ENCODE results near the gene PKMYT1. TPM values are rescaled to one million over a fixed set of nuclear protein-coding genes. Genes with fewer than 3 reads are reported as not detected.

The PKMYT1 gene
- total RNA-seq, 2 experiments from 2014 or later, result 0.47 to 0.60 TPM

DNA sequence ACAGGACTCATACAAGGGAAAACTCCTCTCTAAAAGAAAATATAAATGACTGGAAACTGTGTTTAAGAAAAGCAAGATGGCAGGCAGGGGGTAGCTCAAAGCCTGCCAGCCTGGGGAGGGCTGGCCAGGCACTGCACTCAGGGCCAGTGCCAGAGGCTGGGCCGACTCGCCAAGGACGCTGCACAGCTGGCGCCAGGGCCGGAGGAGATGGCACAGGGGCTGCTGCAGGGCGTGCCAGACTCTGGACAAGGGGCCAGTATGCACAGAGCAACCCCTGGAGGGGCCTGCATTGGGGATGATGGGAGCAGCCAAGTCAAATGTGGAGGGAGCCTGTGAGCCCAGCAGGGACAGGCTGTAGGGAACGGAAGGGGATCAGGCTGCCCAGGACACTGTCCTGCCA lies 4.0 kb downstream of the PKMYT1 start:
- H3K4me1 Mint-ChIP-seq (ENCODE audit: low read depth), result no peaks in the 10 kb centered on the region
- Histone ChIP-seq H3K4me1 (ENCODE audit: insufficient read depth, low read length) (peaks cover 16% of the 10 kb centered on the region), H3K4me3 (ENCODE audit: low read length) (no peak overlapping the region), H3K36me3 (ENCODE audit: insufficient read depth, low read length) (no peaks in the 10 kb centered on the region), H3K9me3 (ENCODE audit: control insufficient read depth in 1 of 2, insufficient read depth in 1 of 2, low read length in 2 of 2) (peaks cover 0 to 7% of the 10 kb centered on the region in 2 experiments), H3K27me3 (ENCODE audit: control insufficient read depth in 1 of 2, insufficient read depth in 2 of 2, low read length in 2 of 2) (peaks cover 0 to 3% of the 10 kb centered on the region in 2 experiments), H3K27ac (ENCODE audit: low read depth in 1 of 2, low read length in 2 of 2) (no peak overlapping the region)
- ChIA-PET CTCF (no interaction called here), POLR2A (no interaction called here)
- peaks cover under 1% of the 10 kb centered on the region for H3K27me3 Mint-ChIP-seq
- intact Hi-C loops (cut with DNase I, micrococcal nuclease), result no loop called here
- ATAC-seq (ENCODE audit: poor library complexity) (no peak), DNase-seq (no peak)
- H3K36me3 Mint-ChIP-seq (ENCODE audit: low read depth), result no peaks in the 10 kb centered on the region
- H3K9me3 Mint-ChIP-seq, result no peaks in the 10 kb centered on the region
- TF ChIP-seq, protein P1, sequence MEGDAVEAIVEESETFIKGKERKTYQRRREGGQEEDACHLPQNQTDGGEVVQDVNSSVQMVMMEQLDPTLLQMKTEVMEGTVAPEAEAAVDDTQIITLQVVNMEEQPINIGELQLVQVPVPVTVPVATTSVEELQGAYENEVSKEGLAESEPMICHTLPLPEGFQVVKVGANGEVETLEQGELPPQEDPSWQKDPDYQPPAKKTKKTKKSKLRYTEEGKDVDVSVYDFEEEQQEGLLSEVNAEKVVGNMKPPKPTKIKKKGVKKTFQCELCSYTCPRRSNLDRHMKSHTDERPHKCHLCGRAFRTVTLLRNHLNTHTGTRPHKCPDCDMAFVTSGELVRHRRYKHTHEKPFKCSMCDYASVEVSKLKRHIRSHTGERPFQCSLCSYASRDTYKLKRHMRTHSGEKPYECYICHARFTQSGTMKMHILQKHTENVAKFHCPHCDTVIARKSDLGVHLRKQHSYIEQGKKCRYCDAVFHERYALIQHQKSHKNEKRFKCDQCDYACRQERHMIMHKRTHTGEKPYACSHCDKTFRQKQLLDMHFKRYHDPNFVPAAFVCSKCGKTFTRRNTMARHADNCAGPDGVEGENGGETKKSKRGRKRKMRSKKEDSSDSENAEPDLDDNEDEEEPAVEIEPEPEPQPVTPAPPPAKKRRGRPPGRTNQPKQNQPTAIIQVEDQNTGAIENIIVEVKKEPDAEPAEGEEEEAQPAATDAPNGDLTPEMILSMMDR (IDR thresholded peaks at IDR 0.05), result no peak
- H3K4me3 Mint-ChIP-seq, result no peak overlapping the region
- no peak overlapping the region for H3K27ac Mint-ChIP-seq

DNA sequence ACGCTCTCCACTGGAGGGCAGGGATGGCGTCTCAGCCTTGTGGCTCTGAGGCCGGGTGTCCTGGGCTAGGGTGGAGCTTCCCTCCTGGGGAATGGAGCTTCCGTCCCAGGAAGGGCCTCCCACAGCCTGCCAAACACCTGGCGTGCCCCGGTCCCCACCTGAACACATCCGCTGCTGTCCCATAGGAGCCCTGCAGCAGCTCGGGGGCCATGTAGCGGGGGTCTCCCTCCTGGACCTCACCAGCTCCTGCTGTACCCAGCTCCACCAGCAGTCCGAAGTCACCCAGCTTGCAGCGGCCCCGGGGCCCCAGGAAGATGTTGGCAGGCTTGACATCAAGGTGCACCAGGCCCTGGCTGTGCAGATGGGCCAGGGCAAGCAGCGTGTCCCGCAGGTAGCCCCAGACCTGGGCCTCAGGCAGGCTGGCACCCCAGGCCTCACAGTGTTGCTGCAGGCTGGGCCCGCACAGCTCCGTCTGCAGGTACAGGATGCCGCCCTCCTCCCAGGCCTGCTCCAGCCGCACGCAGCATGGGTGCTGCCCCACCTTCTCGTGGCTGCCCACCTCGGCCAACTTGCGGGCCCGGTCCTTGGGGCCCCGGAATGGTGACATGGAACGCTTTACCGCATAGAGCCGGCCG lies 5.0 kb downstream of the PKMYT1 start:
- Mint-ChIP-seq H3K27me3 (peaks cover 7% of the 10 kb centered on the region), H3K36me3 (ENCODE audit: low read depth) (no peaks in the 10 kb centered on the region), H3K4me1 (ENCODE audit: low read depth) (peaks cover 8% of the 10 kb centered on the region), H3K9me3 (no peaks in the 10 kb centered on the region), H3K4me3 (no peak overlapping the region), H3K27ac (no peak overlapping the region)
- intact Hi-C loops (cut with DNase I, micrococcal nuclease), result no loop called here
- ATAC-seq (ENCODE audit: poor library complexity) (no peak), DNase-seq (no peak)
- Histone ChIP-seq H3K9me3 (ENCODE audit: control insufficient read depth in 1 of 2, insufficient read depth in 1 of 2, low read length in 2 of 2) (peaks cover 0 to 7% of the 10 kb centered on the region in 2 experiments), H3K27ac (ENCODE audit: low read depth in 1 of 2, low read length in 2 of 2) (no peak overlapping the region), H3K4me3 (ENCODE audit: low read length) (no peak overlapping the region), H3K4me1 (ENCODE audit: insufficient read depth, low read length) (peaks cover 14% of the 10 kb centered on the region), H3K27me3 (ENCODE audit: control insufficient read depth in 1 of 2, insufficient read depth in 2 of 2, low read length in 2 of 2) (peaks cover 0 to 3% of the 10 kb centered on the region in 2 experiments), H3K36me3 (ENCODE audit: insufficient read depth, low read length) (no peaks in the 10 kb centered on the region)
- ChIA-PET CTCF (no interaction called here), POLR2A (no interaction called here)
- TF ChIP-seq, protein P1 (IDR thresholded peaks at IDR 0.05), result no peak

DNA sequence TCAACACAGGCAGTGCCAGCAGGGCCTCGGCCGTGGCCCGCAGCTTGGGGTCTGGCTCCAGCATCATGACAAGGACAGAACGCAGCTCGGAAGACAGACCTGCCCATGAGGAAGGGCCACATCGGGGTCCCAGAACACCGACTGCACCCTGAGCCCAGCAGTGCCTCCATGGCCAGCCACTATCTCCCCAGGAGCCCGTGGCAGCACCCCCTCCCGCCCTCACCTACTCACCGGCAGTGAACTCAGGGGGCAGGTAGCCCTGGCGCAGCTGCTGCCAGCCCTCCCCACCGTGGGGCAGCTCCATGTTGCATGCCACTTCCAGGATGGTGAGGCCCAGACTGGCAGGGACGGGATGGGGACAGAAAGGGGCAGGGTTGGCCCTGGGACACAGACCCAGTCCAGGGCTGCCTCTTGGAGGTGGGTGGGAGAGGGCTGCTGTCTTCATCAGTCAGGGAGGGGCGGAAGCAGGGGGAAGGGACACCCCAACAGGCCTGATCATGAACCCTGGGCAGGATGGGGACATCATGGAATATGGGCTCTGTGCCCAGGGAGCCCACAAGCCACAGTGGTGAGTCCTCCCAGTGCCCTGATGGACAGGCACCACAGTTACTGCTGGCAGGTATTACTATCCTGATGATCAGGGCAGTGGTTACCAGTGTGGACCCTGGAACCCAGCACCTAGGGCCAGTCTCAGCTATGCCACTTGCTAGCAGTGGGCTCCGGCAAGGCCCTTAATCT lies 5.8 kb downstream of the PKMYT1 start:
- intact Hi-C loops (cut with DNase I, micrococcal nuclease), result no loop called here
- H3K36me3 ChIP-seq (ENCODE audit: insufficient read depth, low read length), result no peaks in the 10 kb centered on the region
- H3K9me3 ChIP-seq (ENCODE audit: control insufficient read depth in 1 of 2, insufficient read depth in 1 of 2, low read length in 2 of 2), result peaks cover 0 to 2% of the 10 kb centered on the region in 2 experiments
- H3K4me3 ChIP-seq (ENCODE audit: low read length), result no peak overlapping the region
- ChIA-PET CTCF (no interaction called here), POLR2A (no interaction called here)
- DNase-seq (no peak), ATAC-seq (ENCODE audit: poor library complexity) (no peak)
- peaks cover 8% of the 10 kb centered on the region for H3K4me1 Mint-ChIP-seq (ENCODE audit: low read depth)
- H3K27me3 Mint-ChIP-seq, result peaks cover 7% of the 10 kb centered on the region
- H3K36me3 Mint-ChIP-seq (ENCODE audit: low read depth), result no peaks in the 10 kb centered on the region
- H3K9me3 Mint-ChIP-seq, result no peaks in the 10 kb centered on the region
- no peak overlapping the region for H3K4me3 Mint-ChIP-seq
- no peak overlapping the region for H3K27ac Mint-ChIP-seq
- peaks cover 17% of the 10 kb centered on the region for H3K4me1 ChIP-seq (ENCODE audit: insufficient read depth, low read length)
- no peak overlapping the region for H3K27ac ChIP-seq (ENCODE audit: low read depth in 1 of 2, low read length in 2 of 2)
- H3K27me3 ChIP-seq (ENCODE audit: control insufficient read depth in 1 of 2, insufficient read depth in 2 of 2, low read length in 2 of 2), result peaks cover 0 to 2% of the 10 kb centered on the region in 2 experiments
- TF ChIP-seq, protein P1 (IDR thresholded peaks at IDR 0.05), result no peak
